SH-SY5Y (cell line): ENCODE results near the gene PLEKHA6.

ENCODE experiments used
- GATA2 ChIP-seq: IDR thresholded peaks from 2 replicates; pipeline ENCODE4 v1.6.1; 2011; ENCODE audit warnings: mild to moderate bottlenecking, low read depth, low read length
- GATA3 ChIP-seq: IDR thresholded peaks from 2 replicates; pipeline ENCODE4 v1.6.1; 2011; ENCODE audit warnings: low read depth, mild to moderate bottlenecking, low read length, moderate library complexity

The PLEKHA6 gene

DNA sequence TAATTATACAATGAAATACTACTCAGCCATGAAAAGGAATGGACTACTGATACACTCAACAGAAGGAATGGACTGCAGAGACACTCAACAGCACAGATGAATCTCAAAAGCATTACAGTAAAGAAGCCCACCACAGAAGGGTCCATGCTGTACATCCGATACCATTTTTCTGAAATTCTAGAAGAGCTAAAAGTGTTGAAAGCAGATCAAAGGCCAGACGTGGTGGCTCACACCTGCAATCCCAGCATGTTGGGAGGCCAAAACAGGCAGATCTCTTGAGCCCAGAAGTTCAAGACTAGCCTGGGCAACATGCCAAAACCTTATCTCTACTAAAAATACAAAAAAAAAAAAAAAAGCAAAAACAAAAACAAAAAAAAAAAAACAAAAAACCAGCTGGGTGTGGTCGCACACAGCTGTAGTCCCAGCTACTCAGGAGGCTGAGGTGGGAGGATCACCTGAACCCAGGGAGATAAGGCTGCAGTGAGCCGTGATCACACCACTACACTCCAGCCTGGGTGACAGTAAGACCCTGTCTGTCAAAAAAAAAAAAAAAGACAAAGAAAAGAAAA is 36.4 kb upstream of the PLEKHA6 start:
- no peak for TF ChIP-seq GATA3
- TF ChIP-seq GATA2 = 0 out of 2 replicates have a peak, but pooled peaks have one; percentile 8

DNA sequence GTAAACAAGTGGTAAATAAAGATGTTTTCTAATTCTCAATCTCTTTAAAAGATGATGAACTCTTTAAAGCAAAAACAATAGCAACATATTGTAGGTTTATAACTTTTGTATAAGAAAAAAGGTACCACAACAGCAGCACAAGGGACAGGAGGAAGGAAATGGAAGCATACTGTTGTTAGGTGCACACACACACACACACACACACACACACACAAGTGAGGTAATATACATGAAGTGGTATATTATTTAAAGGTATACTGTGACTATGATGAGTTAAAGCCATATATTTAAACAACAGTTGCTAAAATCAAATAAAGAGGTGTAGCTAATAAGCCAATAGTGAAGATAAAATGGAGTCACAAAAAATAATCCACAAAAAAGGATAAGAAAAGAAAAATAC is 31.9 kb upstream of the PLEKHA6 start:
- TF ChIP-seq GATA2 = no peak
- TF ChIP-seq GATA3 = no peak

- TF ChIP-seq GATA2 (no peak), GATA3 (no peak)
Observed at GRCh38 chr1:204390751-204391466, 31.2 kb upstream of the PLEKHA6 start.

DNA sequence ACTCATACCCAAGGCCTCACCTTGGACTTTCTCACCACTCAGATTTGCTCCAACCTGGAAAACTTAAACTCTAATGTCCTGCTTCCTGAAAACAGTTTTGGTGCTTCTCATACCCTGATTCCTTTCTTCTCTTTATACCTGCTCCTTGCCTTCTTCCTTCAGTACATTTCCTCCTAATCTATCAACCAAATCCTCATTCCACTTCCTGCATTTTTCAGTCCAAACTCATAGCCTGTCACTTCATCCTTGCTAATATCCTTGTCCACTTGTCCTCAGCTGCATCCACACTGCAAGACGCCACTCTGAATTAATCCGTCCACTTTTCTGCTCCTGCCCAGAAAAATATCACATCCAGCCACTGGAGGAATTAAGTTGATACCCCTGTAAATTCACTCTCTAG is 26.0 kb upstream of the PLEKHA6 start:
- TF ChIP-seq GATA2 (no peak), GATA3 (no peak)

GRCh38 chr1:204384636-204385352 is 25.1 kb upstream of the PLEKHA6 start:
- TF ChIP-seq GATA2 (no peak), GATA3 (no peak)

- no peak for TF ChIP-seq GATA3
- TF ChIP-seq GATA2 = no peak
Observed at GRCh38 chr1:204383163-204383904, 23.6 kb upstream of the PLEKHA6 start.

GRCh38 chr1:204382714-204383083 is 23.0 kb upstream of the PLEKHA6 start:
- no peak for TF ChIP-seq GATA3
- no peak for TF ChIP-seq GATA2

DNA sequence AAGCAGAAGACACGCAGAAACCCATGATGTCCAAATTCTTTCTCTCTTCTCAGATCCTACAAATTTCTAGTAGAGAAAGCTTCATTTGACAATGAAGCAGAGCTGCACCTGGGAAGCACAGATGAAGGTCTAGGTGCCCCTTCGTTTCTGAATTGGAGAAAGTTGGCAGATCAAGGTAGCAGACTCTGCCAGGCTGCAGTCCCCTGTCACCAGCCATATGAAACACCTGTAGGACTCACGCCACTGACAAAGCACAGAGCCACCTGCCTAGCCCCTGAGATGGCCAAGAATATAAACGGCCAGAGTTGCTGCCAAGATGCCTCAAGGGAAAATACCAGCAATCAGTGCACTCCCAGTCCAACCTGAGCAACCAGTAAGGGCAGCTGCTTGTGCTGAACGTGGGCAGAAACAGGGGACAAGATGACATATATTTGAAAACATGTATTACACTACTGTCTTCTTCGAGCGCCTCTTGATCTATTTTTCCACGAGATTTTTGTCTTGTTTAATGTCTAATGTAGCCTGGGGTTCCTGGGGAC is 20.6 kb upstream of the PLEKHA6 start:
- TF ChIP-seq GATA3 (no peak), GATA2 (no peak)

DNA sequence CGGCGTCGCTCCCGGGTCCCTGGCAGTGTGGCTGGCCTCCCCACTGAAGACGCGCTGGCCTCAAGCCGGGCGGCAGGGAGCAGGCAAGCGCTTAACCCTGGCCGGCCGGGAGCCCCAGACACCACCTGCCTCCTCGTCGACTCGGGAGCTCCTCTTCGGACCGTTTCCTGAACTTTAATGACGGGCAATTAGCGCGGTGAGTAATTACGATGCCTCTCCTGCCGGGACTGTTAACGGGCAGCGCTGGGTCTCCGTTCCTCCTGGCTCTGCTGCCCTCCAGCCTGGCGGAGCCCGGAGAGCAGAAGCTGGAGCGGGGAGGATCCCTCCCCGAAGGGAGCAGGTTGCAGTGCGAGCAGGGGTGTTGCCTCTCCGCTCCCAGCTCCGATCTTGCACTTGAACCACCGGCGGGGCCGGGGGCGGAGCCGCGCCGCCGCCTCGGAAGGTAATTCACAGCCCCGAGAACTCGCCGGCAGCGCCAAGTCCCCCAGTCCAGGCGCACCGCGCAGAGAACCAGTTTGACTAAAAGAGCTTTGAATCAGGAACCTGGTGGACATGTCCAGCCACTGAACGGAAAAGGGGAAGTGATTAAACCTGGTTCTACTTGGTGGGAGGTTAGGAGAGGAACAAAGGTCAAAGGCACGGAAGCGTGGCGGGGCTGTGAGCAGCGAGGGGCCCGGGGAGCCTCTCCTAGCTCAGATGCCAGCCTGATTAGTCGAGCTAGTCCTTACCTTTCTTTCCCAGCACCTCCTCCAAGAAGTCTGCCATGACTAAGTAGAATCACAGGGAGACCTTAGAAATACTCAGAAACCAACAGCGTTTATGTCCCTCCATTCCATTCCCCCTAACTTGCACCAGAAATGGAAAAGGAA is 18.3 kb upstream of the PLEKHA6 start:
- no peak for TF ChIP-seq GATA3
- no peak for TF ChIP-seq GATA2

GRCh38 chr1:204376919-204377799 is 17.4 kb upstream of the PLEKHA6 start:
- TF ChIP-seq GATA3 (no peak), GATA2 (no peak)

DNA sequence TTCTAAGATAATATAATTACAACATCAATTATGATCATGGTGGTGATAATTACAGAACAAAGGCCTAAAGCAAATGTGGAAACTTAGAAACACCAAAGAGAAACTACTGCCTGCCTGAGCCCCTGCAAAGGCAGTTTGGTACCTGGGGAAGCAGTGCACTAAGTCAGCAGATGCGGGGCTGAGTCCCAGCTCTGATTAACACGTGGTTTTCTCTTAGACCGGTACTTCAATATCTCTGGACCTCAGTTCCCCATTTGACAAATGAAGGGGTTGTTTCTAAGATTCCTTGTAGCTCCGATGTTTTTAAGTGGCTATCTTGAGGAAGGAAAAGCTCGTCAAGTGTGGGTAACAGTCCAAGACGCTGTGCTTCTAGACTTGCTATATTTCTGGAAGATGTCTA is 16.7 kb upstream of the PLEKHA6 start:
- TF ChIP-seq GATA3 = no peak
- no peak for TF ChIP-seq GATA2

- no peak for TF ChIP-seq GATA3
- TF ChIP-seq GATA2 = no peak
Observed at GRCh38 chr1:204373911-204374310, 14.2 kb upstream of the PLEKHA6 start.
